Keratinocyte (primary cell): ENCODE measurements around the gene MPLKIP.

Experiments used
- CTCF ChIP-seq, 3 experiments: IDR thresholded peaks in 1 of 3; conservative IDR thresholded peaks in 1 of 3; optimal IDR thresholded peaks in 1 of 3; 2 replicates in 2 of 3; 3 replicates in 1 of 3; pipeline versions ENCODE3 to v1.5.1; 2011; ENCODE audit warnings: low read length in 3 of 3, mild to moderate bottlenecking in 3 of 3, moderate library complexity in 2 of 3, control low read depth in 1 of 3, inconsistent platforms in 1 of 3; ENCODE audit not compliant: insufficient read depth in 2 of 3; ENCODE audit errors: extremely low read depth in 1 of 3
- EZH2 ChIP-seq: IDR thresholded peaks from one replicate; pipeline ENCODE4 v1.6.1; 2012; ENCODE audit warnings: inconsistent platforms, mild to moderate bottlenecking, low read length, moderate library complexity

GRCh38 chr7:40115936-40116335 lies 18.5 kb downstream of the MPLKIP start:
- TF ChIP-seq CTCF (optimal IDR thresholded peaks at IDR 0.05 in 1 of 3, IDR thresholded peaks at IDR 0.05 in 1 of 3, conservative IDR thresholded peaks at IDR 0.05 in 1 of 3; ENCODE audit: extremely low read depth in 1 of 3, insufficient read depth in 2 of 3, low read length in 3 of 3): no peak
- TF ChIP-seq EZH2: no peak
